AG09319 (cell line): Measurements from ENCODE around the gene TANC1.

Experiments used
- DNase-seq: peaks from one replicate; pipeline ENCODE4 v3.0.0-alpha.2; 2010; ENCODE audit warnings: low read depth; ENCODE audit errors: extremely low read depth
- CTCF ChIP-seq: IDR thresholded peaks from 2 replicates; pipeline ENCODE4 v1.5.1; 2011; ENCODE audit warnings: low read depth, mild to moderate bottlenecking, inconsistent platforms, low read length, moderate library complexity

The TANC1 gene

GRCh38 chr2:159071190-159071915 lies 102.9 kb downstream of the TANC1 start:
- peak; percentile 81 for DNase-seq

GRCh38 chr2:159072795-159073194 lies 104.4 kb downstream of the TANC1 start:
- no peak for DNase-seq
- TF ChIP-seq CTCF, result no peak

More at GRCh38 chr2:159071190-159071915, 102.9 kb downstream of the TANC1 start:
- no peak; the same call in 1 of the 2 replicates for TF ChIP-seq CTCF

GRCh38 chr2:159073256-159073655 lies 104.8 kb downstream of the TANC1 start:
- DNase-seq, result no peak
- no peak for TF ChIP-seq CTCF

DNA sequence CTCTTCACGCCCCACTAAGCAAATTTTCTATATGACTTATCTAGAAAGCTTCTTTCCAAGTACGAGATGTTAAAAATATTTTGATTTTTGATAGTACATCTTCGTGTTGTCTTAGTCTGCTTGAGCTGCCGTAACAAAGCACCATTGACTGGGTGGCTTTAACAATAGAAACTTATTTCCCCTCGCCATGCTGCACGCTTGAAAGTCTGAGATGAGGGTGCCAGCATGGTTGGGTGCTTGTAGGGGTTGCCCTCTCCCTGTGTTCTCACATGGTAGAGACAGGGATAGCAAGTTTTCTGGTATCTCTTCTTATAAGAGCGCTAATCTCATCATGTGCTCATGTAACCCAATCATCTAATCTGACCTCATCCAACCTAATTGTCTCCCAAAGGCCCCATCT lies 106.2 kb downstream of the TANC1 start:
- no peak for TF ChIP-seq CTCF
- no peak for DNase-seq

DNA sequence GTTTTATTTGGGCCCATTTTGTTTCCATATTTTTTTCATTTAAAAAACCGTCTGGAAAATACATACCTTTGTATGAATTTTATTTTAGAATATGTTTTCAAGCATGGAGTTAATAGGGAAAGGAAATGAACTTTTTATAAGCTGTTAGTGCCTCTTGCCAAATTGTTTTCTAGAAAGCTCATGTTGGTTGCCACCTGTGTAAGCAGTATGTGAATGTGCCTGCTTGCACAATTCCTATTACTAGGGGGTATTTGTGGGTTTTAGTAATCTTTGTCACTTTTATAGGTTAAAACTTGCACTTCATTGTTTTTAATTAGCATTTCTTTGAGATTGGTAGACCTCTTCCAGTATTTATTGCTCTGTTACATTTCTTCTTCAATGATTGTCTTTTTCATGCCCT lies 107.3 kb downstream of the TANC1 start:
- DNase-seq, result no peak
- no peak for TF ChIP-seq CTCF

GRCh38 chr2:159076241-159076640 lies 107.8 kb downstream of the TANC1 start:
- peak; percentile 15 for TF ChIP-seq CTCF

GRCh38 chr2:159077869-159078268 lies 109.4 kb downstream of the TANC1 start:
- TF ChIP-seq CTCF, result no peak
- no peak for DNase-seq

More at GRCh38 chr2:159076241-159076640, 107.8 kb downstream of the TANC1 start:
- DNase-seq, result peak; percentile 61
